ENCODE data around the gene CDC34.
"Not testable (repeated sequence)": the region's sequence is repeated elsewhere in the genome, so short reads cannot be mapped to it uniquely, and the experiment has no call there.

The CDC34 gene

DNA sequence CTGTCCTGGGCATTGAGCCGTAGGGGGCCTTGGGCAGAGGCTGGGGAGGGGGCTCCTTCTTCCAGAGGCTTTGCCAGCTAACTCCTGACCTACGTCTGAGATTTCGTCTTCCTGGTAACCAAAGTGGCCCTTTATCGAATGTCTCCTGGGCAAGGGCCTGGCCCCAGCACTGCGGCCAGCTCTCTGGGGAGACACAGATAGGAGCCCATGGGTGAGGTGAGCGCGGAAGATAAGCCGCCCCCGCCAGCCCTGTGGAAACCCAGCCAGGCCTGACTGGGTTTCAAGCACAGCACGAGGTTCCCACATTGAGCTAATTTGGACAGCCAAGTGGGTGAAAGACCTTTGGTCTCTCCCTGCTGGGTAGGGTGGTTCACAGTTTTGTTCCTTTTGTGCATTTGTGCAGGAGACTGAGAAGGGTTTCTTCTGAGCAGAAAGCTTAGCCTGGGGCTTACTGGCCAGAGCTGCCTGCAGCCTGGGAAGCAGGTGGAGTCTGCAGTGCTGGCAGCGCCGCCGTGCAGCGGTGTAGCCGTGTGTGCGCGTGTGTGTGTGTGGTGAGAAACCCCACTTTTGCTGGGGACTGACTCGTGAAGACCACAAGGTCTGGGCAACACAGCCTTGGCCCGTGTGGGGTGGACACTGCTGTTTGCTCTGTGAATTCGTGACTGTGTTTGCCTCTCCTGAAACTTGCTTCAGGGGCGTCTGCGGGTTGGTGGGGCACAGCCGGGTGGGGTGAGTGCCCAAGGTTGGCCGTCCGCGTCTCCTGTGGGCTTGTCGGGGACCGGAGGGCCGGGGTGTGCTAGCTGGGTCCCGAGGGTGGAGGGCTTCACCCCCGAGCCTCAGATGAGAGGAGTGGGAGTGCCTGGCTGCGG is 43.3 kb downstream of the CDC34 start:
- DNase-seq: no peak

GRCh38 chr19:575527-576506 is 44.3 kb downstream of the CDC34 start:
- no peak for DNase-seq

- no peak for DNase-seq
Observed at GRCh38 chr19:576768-577438, 45.3 kb downstream of the CDC34 start.

DNA sequence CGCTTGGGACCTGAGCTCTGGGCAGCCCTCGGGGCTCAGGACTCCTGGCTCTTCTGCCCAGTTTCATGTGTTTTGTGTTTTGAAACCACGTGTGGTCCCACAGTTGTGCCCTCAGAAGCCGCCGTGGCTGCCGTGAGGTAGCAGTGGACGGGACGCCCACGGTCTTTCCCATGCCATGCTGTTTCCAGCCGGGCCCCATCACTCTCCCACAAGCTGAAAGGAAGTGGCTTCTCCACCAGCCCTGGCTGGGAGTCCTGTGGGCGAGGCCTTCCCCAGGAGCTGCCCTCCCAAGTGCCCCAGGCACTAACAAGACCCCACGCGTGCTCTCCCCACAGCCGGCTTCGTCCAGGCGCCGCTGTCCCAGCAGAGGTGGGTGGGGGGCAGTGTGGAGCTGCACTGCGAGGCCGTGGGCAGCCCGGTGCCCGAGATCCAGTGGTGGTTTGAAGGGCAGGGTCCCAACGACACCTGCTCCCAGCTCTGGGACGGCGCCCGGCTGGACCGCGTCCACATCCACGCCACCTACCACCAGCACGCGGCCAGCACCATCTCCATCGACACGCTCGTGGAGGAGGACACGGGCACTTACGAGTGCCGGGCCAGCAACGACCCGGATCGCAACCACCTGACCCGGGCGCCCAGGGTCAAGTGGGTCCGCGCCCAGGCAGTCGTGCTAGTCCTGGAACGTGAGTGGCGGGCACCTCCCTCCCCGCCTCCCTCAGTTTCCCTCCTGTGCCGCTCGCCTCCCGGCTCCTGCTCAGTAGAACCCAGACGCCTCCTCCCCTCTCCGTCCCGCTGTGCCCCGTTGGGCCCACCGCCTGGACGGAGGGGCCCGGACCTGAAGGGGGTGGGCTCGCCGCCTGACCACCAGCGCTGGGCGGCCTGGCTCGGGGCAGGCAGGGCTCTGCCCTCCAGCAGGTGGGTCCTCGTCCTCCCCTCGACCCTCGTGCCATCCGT is 46.2 kb downstream of the CDC34 start:
- DNase-seq: no peak

- no peak for DNase-seq
Observed at GRCh38 chr19:579111-579841, 47.7 kb downstream of the CDC34 start.

GRCh38 chr19:579842-580155 is 48.2 kb downstream of the CDC34 start:
- no peak for DNase-seq

GRCh38 chr19:580274-580835 is 48.8 kb downstream of the CDC34 start:
- no peak for DNase-seq

DNA sequence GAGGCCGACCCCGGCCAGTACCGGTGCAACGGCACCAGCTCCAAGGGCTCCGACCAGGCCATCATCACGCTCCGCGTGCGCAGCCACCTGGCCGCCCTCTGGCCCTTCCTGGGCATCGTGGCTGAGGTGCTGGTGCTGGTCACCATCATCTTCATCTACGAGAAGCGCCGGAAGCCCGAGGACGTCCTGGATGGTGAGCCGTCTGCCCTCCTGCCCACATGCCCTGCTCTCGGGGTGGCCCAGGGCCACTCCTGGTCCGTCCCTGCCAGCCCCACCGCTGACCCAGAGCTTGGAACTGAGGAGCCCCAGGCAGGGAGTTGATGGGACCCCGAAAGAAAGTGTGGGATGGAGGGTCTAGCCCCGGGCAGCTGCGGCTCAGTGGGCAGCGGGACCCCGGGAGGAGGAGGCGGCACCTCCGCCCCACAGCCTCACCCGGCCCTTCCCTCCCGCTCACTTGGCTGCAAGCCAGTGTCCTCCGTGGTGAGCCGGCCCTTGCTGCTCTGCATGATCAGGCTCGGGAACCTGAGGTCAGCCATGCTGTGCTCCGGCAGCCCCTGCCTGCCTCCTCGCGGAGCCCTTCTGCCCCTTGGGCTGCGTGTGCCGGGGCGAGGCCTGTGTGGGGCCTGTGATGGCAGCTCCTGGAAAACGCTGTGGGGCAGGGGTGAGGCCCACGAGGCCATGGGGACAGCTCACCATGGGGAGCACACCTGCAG is 50.0 kb downstream of the CDC34 start:
- DNase-seq: no peak

- DNase-seq: no peak
Observed at GRCh38 chr19:582497-583197, 51.1 kb downstream of the CDC34 start.

- DNase-seq: no peak
Observed at GRCh38 chr19:583198-583967, 51.8 kb downstream of the CDC34 start.

GRCh38 chr19:583968-584239 is 52.3 kb downstream of the CDC34 start:
- no peak for DNase-seq

DNA sequence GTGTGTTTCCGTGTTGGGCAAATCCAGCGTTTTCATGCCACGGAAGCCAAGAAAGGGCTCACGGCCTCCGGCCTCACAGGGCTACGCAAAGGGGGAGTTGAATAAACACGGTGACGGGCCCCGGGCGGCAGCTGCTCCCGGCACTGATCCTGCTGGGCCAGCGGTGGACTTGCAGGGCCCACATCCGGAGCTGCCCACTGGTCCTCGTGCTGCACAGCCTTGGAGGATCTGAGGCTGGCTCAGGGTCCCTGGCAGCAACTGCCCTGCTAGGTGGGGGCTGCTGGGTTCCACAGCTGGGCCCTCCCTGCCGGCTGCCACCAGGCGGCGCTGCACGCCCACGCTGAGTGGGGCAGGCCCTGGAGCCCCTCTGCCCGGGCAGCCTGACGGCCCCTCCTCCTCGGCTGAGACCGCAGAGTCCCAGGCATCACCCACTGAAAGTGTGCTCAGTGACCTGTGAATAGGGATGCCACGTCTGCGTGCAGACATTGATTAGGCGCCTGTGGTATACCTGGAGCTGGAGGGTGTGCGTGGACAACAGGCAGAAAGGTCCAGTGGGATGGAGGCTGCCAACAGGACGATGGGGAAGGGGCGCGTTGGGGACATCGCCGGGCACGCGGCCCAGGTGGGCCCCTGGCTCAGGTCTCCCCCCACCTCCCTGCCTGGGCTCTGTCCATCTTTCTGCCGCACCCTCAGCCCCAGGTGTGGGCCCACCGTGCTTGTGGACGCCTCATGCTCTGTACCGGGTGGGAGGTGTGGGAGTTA is 52.9 kb downstream of the CDC34 start:
- no peak for DNase-seq

- not testable (repeated sequence) for DNase-seq
Observed at GRCh38 chr19:585146-585545, 53.6 kb downstream of the CDC34 start.

DNA sequence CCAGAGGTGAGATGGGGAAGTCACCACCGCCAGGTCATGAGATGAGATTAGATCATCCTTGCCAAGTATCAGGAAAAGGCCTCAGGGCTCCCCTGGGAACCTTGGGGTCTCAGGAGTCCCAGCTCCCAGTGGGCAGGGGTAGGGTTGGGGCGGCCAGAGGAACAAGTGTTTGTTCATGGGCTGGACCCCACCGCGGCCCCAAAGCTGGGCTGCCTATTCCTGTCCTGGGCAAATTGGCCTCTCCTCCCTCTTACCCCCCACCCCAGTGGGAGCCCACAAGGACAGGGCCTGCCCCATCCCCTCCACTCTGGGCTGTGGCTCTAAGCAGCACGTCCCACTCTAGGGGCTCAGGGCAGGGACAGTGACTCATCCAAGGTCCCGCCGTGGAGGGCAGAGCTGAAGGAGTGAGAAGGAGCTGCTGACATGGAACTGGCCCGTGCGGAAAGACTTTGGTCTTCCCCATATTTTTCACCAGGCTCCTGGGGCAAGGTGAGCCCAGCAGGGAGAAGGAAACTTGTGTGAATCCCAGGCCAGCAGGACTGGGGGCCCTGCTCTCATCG is 54.1 kb downstream of the CDC34 start:
- no peak for DNase-seq

DNA sequence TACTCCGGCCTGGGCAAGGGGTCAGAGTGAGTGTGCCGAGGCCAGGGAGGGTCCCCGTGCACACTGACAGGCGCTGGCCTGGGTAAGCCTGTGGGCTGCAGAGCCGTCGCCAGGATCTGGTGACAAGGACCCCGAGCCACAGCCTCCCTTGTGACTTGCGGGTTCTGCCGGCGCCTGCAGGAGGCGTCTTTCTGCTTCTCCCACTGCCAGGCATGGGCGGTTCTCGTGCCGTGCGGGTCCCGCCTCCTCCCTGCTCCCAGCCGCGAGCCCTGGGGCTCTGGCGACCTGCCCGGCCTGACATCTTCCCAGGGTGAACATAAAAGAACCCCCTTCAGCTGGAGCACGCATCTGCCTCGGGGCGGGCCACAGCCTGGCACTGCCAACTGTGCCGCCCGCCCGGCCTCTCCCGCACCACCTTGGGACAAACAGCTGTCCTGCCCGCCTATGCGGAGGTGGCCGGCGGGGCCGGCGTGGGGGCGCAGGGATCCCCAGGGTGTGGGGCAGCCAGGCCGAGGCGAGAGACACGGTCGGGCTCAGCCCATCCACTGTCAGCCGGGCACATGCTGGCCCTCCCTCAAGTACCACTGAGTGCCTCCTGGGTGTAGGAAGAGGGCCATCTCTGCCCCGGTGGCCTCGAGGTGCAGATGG is 56.7 kb downstream of the CDC34 start:
- DNase-seq: peak; percentile 90

DNA sequence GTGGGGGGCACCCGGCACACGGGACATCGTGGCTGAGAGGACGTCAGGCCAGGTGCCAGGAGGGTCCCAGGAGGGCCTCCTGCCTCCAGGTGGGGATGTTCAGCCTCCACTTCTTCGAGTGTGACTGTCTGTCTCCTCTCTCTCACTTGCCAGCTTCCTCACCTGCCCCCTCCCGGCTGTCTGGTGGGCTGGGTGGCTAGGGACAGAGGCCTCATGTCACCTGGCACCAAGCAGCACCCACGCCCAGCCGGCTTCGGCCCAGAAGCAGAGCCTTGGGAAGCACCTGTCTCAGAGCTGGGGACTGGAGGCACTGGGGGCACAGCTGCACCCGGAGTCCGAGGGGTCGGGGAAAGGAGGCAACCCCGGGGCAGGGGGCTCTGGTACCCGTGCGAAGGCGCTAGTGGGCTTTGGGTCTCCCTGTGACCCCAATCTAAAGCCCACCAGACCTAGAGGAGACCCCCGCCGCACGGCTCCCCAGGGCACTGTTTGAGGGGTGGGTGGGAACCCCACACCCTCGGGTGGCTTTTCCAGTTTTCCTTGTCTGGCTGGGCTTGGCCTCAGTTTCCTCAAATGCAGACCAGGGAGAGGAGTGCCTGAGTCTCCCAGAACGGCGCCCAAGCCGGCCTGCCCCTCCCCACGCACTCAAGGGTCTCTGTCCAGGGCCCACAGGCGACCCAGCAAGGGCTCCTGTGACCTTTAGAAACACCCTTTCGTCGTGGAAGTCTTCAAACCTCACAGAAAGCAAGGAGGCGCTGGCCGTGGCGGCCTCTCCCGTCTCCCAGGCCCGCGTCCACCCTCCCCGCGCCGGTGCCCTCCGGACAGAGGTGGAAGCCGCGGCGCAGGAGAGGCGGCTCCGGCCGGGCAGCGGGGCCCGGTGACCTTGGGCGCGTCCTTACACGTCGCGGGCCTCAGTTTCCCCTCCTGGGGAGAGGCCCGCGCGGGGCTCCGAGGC is 57.5 kb downstream of the CDC34 start:
- DNase-seq: no peak

Measured in DMS 273 treated with DMSO at 0.1 percent for 48 hours (cell line).